Endothelial cell (in vitro differentiated cells): ENCODE results near the gene CIDEB. TPM values are rescaled to one million over a fixed set of nuclear protein-coding genes. Genes with fewer than 3 reads are reported as not detected.
"Not testable (repeated sequence)": the region's sequence is repeated elsewhere in the genome, so short reads cannot be mapped to it uniquely, and the experiment has no call there.

Experiments used
- DNase-seq: peaks from one replicate; pipeline ENCODE4 v3.0.0; 2021; ENCODE audit warnings: low spot score
- H3K27ac Mint-ChIP-seq: one replicate; pipeline ENCODE4 v1.8.0; 2021; ENCODE audit warnings: mixed read lengths, inconsistent platforms; ENCODE audit not compliant: unreplicated experiment
- H3K27me3 Mint-ChIP-seq: one replicate; pipeline ENCODE4 v1.8.0; 2021; ENCODE audit warnings: mild to moderate bottlenecking, moderate library complexity, mixed read lengths, inconsistent platforms; ENCODE audit not compliant: unreplicated experiment
- H3K36me3 Mint-ChIP-seq: one replicate; pipeline ENCODE4 v1.8.0; 2021; ENCODE audit warnings: mild to moderate bottlenecking, low read depth, mixed read lengths, inconsistent platforms; ENCODE audit not compliant: unreplicated experiment
- H3K4me1 Mint-ChIP-seq: one replicate; pipeline ENCODE4 v1.8.0; 2021; ENCODE audit warnings: mild to moderate bottlenecking, mixed read lengths, inconsistent platforms; ENCODE audit not compliant: unreplicated experiment
- H3K4me3 Mint-ChIP-seq: one replicate; pipeline ENCODE4 v1.8.0; 2021; ENCODE audit warnings: mild to moderate bottlenecking, mixed read lengths, inconsistent platforms; ENCODE audit not compliant: unreplicated experiment
- H3K9me3 Mint-ChIP-seq: one replicate; pipeline ENCODE4 v1.8.0; 2021; ENCODE audit warnings: mixed read lengths, inconsistent platforms; ENCODE audit not compliant: unreplicated experiment
- CTCF ChIP-seq: fragments of 200-600 bp; sonication (generic); IDR thresholded peaks from one replicate; pipeline ENCODE4 v1.5.0; 2021; ENCODE audit warnings: antibody characterized with exemption; ENCODE audit not compliant: unreplicated experiment
- total RNA-seq: library from RNA; stranded (reverse); fragmentation: NEBNext Ultra II Directional; extraction: Animal tissue kit (Norgen Biotek cat#: 25700); gene quantifications from one replicate; pipeline ENCODE4 v1.2.1, GENCODE V29; 2021; ENCODE audit not compliant: unreplicated experiment

Gene CIDEB
- total RNA-seq, 1 donor from 2014 or later, result 0.82 TPM

DNA sequence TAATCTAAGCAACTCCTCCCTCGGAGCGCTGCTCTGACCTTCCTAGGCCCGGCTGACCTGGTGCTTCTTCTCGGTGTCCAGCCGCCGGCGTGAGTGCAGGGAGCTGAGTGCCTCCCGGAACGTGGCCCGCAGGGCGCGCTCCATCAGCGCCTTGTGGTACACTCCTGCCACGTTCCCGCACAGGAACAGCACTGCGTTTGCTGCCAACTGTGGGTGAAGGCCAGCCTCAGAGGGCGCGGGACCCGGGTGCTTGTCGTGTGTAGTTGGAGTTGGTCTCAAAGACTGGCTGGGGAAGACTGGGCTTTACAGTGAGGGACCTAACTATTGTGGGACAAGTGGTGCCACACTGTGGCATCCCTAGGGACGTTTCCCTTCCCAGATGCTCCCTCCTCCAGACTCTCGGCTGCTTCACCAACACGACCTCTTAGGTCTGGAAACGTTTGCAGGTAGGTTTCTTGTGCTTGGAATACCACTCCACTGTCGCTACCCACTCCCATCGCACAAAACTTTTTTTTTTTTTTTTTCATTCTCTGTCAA, 24.0 kb upstream of the CIDEB start:
- H3K9me3 Mint-ChIP-seq, result no peaks in the 10 kb centered on the region

DNA sequence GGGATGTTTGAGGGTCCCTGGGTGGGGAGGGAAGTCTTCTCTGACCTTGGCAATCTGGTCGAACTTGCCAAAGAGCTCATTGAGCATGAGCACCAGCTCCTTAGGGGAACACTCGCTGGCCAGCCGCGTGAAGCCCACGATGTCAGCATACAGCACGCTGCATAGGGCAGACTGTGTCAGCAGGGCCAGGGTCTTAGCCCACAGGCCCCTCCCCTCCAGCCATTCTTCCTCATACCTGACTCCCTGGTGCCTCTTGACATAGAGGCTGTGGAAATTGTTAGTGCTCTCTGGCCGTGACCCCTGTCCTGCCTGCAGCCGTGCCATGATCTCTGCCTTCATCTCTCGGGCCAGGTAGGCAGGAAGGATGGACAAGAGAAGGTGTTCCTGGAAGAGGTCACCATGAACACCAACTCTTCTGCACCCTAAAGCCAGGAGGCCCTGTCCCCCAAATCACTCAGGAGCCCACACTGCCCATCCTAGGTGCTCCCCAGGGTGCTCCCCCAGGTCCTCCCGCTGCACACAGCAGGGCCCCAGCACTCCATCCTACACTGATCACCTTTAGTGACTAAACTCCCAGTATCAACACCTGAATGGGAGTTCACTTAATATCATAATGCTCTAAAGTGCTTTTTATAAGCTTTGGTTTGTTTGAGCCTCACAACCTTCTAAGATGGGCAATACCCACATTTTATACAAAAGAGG, 23.3 kb upstream of the CIDEB start:
- peaks cover 23% of the 10 kb centered on the region for H3K36me3 Mint-ChIP-seq
- DNase-seq, result no peak
- TF ChIP-seq CTCF, result no peak
- peaks cover 45% of the 10 kb centered on the region for H3K4me1 Mint-ChIP-seq
- H3K27ac Mint-ChIP-seq, result no peak overlapping the region
- H3K27me3 Mint-ChIP-seq, result peaks cover 22% of the 10 kb centered on the region
- no peak overlapping the region for H3K4me3 Mint-ChIP-seq
- no peaks in the 10 kb centered on the region for H3K9me3 Mint-ChIP-seq

More for the DNA sequence above, 24.0 kb upstream of the CIDEB start:
- Mint-ChIP-seq H3K4me3 (peak overlapping the region; percentile 68), H3K27me3 (peaks cover 27% of the 10 kb centered on the region), H3K36me3 (peaks cover 20% of the 10 kb centered on the region), H3K4me1 (peaks cover 46% of the 10 kb centered on the region), H3K27ac (no peak overlapping the region)
- TF ChIP-seq CTCF, result no peak
- DNase-seq, result no peak

- no peak for DNase-seq
- TF ChIP-seq CTCF, result no peak
- Mint-ChIP-seq H3K9me3 (no peaks in the 10 kb centered on the region), H3K4me3 (no peak overlapping the region), H3K4me1 (peaks cover 33% of the 10 kb centered on the region), H3K36me3 (peaks cover 28% of the 10 kb centered on the region), H3K27me3 (peaks cover 18% of the 10 kb centered on the region), H3K27ac (no peak overlapping the region)
These were observed 22.0 kb upstream of the CIDEB start for GRCh38 chr14:24329736-24330135.

DNA sequence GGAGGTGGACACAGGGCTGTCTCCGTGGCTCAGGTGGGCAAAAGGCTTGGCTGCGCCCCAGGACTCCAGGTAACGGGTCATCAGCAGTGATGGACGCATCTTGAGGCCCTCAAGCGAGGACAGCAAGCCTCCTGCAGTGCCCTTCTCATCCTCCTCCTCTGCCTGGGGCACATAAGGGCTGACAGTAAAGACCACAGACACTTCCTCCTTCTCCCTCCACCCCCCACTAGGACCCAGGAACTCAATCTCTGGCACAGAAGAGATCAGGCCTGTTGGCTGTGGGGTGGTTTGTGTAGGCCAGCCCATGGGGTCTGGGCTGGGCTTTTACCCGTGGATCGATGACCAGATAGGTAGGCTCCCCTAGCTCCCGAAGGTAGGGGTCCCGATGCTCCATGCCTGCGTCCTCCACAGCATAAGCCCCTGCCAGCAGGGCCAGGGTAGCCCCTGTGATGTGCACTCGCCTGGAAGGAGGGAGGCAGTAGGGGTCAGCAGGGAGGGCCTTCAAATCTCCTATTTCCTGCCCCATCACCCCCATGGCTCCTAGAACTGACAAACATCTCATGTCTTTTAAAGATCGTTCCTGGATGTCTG, 21.4 kb upstream of the CIDEB start:
- Mint-ChIP-seq H3K9me3 (no peaks in the 10 kb centered on the region), H3K27me3 (peaks cover 15% of the 10 kb centered on the region), H3K4me1 (peaks cover 33% of the 10 kb centered on the region), H3K36me3 (peaks cover 31% of the 10 kb centered on the region), H3K4me3 (no peak overlapping the region), H3K27ac (no peak overlapping the region)
- no peak for TF ChIP-seq CTCF
- no peak for DNase-seq

GRCh38 chr14:24327914-24328313, 20.1 kb upstream of the CIDEB start:
- not testable (repeated sequence) for H3K27ac Mint-ChIP-seq, H3K4me3 Mint-ChIP-seq, H3K9me3 Mint-ChIP-seq
- Mint-ChIP-seq H3K4me1 (peaks cover 33% of the 10 kb centered on the region), H3K27me3 (peaks cover 15% of the 10 kb centered on the region), H3K36me3 (peaks cover 40% of the 10 kb centered on the region)
- peak; percentile 52 for DNase-seq
- TF ChIP-seq CTCF, result peak; percentile 41
